H4 (cell line): ENCODE results near the gene PLAA. TPM values are rescaled to one million over a fixed set of nuclear protein-coding genes. Genes with fewer than 3 reads are reported as not detected.

ENCODE experiments used
- DNase-seq: peaks from one replicate; pipeline ENCODE4 v3.0.0-alpha.2; 2015; ENCODE audit warnings: low spot score
- total RNA-seq: library from RNA; depleted of rRNA; stranded (reverse); fragments of >200 nt; shearing (Covaris generic); gene quantifications from 2 replicates; pipeline ENCODE4 v1.2.3, GENCODE V29; 2014; rRNA removed

The PLAA gene
- 21.3 and 22.7 TPM in 2 replicates for total RNA-seq

GRCh38 chr9:26946753-26947727 is at the start of gene PLAA:
TSS of gene PLAA (minus strand) at chr9:26947242. CDS start at chr9:26947045, 197 bp downstream.
- peak; percentile 86 for DNase-seq

- DNase-seq = no peak
Observed at GRCh38 chr9:26995810-26996209, 48.8 kb upstream of the PLAA start.

- no peak for DNase-seq
Observed at GRCh38 chr9:26983340-26983739, 36.3 kb upstream of the PLAA start.

GRCh38 chr9:26975728-26976707 is 29.0 kb upstream of the PLAA start:
- DNase-seq = peak; percentile 6

GRCh38 chr9:26974927-26975326 is 27.9 kb upstream of the PLAA start:
- no peak for DNase-seq

GRCh38 chr9:26973989-26974388 is 26.9 kb upstream of the PLAA start:
- DNase-seq = no peak

- DNase-seq = no peak
Observed at GRCh38 chr9:26971721-26972120, 24.7 kb upstream of the PLAA start.

GRCh38 chr9:26956860-26957233 is 9.8 kb upstream of the PLAA start:
- DNase-seq = no peak

GRCh38 chr9:26955921-26956859 is 9.1 kb upstream of the PLAA start, which contains the start of gene IFT74:
TSS of gene IFT74 (plus strand) at chr9:26956412. CDS start at chr9:26961968, 5,556 bp downstream.
- peak; percentile 92 for DNase-seq

- DNase-seq = no peak
Observed at GRCh38 chr9:26955222-26955903, 8.3 kb upstream of the PLAA start.

- DNase-seq = no peak
Observed at GRCh38 chr9:26954050-26954508, 7.0 kb upstream of the PLAA start.

- DNase-seq = no peak
Observed at GRCh38 chr9:26951794-26952193, 4.8 kb upstream of the PLAA start.

- no peak for DNase-seq
Observed at GRCh38 chr9:26950521-26950920, 3.5 kb upstream of the PLAA start.

- no peak for DNase-seq
Observed at GRCh38 chr9:26949637-26950069, 2.6 kb upstream of the PLAA start.

- DNase-seq = no peak
Observed at GRCh38 chr9:26947736-26948135, 694 bp upstream of the PLAA start.

GRCh38 chr9:26945591-26945990 is 1.5 kb downstream of the PLAA start:
- DNase-seq = no peak

- no peak for DNase-seq
Observed at GRCh38 chr9:26940779-26941178, 6.3 kb downstream of the PLAA start.

GRCh38 chr9:26939955-26940711 is 6.9 kb downstream of the PLAA start:
- no peak for DNase-seq

- DNase-seq = no peak
Observed at GRCh38 chr9:26937816-26938371, 9.1 kb downstream of the PLAA start.
